ENCODE results near the gene OGA.

Gene OGA

GRCh38 chr10:101834341-101834740, 16.1 kb upstream of the OGA start:
- no peak for DNase-seq

- DNase-seq = no peak
Measured at GRCh38 chr10:101833466-101833865, 15.2 kb upstream of the OGA start.

- no peak for DNase-seq
Measured at GRCh38 chr10:101832325-101832771, 14.1 kb upstream of the OGA start.

GRCh38 chr10:101831169-101831811, 13.0 kb upstream of the OGA start:
- no peak for DNase-seq

GRCh38 chr10:101830322-101831168, 12.3 kb upstream of the OGA start:
- peak; percentile 88 for DNase-seq

- no peak for DNase-seq
Measured at GRCh38 chr10:101829561-101830315, 11.5 kb upstream of the OGA start.

GRCh38 chr10:101828766-101829551, 10.7 kb upstream of the OGA start:
- DNase-seq = no peak

GRCh38 chr10:101827919-101828600, 9.8 kb upstream of the OGA start:
- DNase-seq = no peak

- DNase-seq = no peak
Measured at GRCh38 chr10:101826852-101827434, 8.7 kb upstream of the OGA start.

GRCh38 chr10:101824736-101825135, 6.5 kb upstream of the OGA start:
- no peak for DNase-seq

- peak; percentile 69 for DNase-seq
Measured at GRCh38 chr10:101818872-101819633, 809 bp upstream of the OGA start.

- peak; percentile 77 for DNase-seq
Measured at GRCh38 chr10:101817337-101818118, 716 bp downstream of the OGA start.

- no peak for DNase-seq
Measured at GRCh38 chr10:101816913-101817336, 1.3 kb downstream of the OGA start.

GRCh38 chr10:101816376-101816775, 1.9 kb downstream of the OGA start:
- no peak for DNase-seq

GRCh38 chr10:101814466-101815071, 3.7 kb downstream of the OGA start:
- no peak for DNase-seq

GRCh38 chr10:101812606-101813005, 5.6 kb downstream of the OGA start:
- DNase-seq = no peak

- DNase-seq = no peak
Measured at GRCh38 chr10:101807158-101807557, 11.1 kb downstream of the OGA start.

GRCh38 chr10:101803511-101803910, 14.7 kb downstream of the OGA start:
- DNase-seq = no peak

- no peak for DNase-seq
Measured at GRCh38 chr10:101797403-101798059, 20.7 kb downstream of the OGA start.

Measured in RPMI8226 (cell line).